Posterior vena cava (tissue), 2 donors: ENCODE results near the gene OTUB1. TPM values are rescaled to one million over a fixed set of nuclear protein-coding genes. Genes with fewer than 3 reads are reported as not detected.

ENCODE experiments used
- DNase-seq: peaks from one replicate; pipeline ENCODE4 v3.0.0-alpha.2; 2020; ENCODE audit warnings: low spot score
- intact Hi-C, 2 donors: fragments of 100-400 bp; cut with DNase I; formaldehyde crosslinking; loops; one replicate each; pipeline versions ENCODE4 v1.14.1 to v1.14.2; 2022 to 2023
- total RNA-seq, 2 donors: library from RNA; stranded (reverse); fragmentation: NEBNext Ultra II Directional; extraction: Animal tissue kit (Norgen Biotek cat#: 25700); gene quantifications; one replicate each; pipeline ENCODE4 v1.2.1, GENCODE V29; 2021
- donor health status: DM: yes; HTN: yes; CAD: no.
- donor health status: DM: yes; HTN: yes; CAD: no.

OTUB1 gene
- total RNA-seq, 2 donors from 2014 or later: 37.7 to 41.3 TPM

DNA sequence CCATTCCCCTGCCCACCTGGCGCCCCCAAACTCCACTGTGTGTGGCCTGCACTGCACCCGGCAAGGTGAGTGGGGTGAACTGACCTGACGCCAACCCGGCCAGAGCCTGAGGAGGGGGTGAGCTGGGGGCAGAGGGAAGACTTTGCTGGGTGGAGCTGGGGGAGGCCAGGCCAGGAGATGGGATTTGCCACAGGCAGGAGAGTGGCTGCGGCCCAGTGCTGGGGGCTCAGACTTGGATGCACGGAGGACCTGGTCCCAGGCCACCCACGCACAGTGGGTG is 31.6 kb downstream of the OTUB1 start:
- no peak for DNase-seq
- intact Hi-C loops: loop anchor here in 1 of 2 donors (5.0 kb wide), 1 partner anchor 1996 kb away; no protein-coding TSS in a partner anchor

DNA sequence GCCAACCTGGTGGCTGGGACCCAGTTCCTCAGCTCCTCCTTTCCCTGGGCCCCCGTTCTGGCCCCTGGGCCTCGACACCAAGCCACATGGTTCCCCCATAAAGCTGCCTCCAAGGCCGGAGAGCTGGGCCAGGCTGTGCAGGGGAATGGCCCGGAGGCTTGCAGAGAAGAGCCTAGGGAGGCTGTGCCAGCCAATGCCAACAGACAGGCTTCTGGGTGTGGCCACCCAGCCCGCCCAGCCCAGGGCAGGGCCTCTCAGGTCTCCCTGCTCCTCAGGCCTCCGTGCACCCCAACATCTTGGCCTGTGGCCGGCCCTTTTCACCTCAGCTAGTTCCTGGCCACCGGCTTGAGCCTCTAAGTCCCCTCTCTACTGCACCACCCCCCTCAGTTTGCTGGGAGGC is 32.1 kb downstream of the OTUB1 start:
- intact Hi-C loops: loop anchor here in 1 of 2 donors (5.0 kb wide), 1 partner anchor 1996 kb away; no protein-coding TSS in a partner anchor
- no peak for DNase-seq

DNA sequence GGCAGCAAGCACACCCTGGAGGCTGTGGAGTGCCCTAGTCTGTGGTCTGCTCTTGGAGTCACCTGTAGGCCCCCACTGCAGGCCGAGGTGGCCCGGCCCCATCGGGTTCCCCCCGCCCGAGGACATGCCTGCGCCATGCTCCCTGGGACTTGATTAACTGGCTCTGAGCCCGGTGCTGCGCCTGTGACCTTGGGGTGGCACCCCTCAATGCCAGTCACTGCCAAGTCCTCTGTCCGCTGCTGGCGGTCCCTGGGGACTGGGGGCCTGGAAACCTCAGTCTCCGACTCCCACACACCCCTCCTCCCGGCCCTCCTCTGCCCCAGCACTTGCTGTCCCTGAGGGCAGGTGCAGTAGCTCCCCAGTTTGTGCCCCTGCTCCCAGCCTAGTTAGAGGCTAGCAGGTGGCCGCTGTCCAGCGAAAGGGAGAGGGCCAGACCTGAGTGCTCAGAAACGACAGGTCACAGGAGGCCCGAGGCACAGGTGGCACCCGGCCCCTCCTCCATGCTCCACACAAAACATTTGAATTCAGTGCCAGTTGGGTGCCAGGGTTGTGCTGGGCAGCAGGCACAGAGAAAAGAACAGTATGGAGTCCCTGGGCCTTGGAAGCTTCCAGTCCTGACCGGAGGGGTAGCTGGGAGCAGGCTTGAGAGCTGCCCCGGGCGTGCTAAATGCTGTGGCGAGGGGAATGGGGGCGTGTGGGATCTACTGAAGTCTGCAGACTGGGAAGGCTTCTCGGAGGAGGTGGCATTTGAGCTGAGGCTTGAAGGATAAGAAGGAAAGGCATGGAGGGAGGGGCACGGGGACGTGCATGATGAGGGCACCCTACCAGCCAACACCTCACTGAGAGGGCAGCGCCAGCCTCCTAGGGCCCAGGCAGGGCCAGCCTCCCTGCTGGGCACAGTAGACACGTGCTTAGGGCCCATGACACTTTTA is 33.1 kb downstream of the OTUB1 start:
- intact Hi-C loops: loop anchor here in 1 of 2 donors (5.0 kb wide), 1 partner anchor 1997 kb away; no protein-coding TSS in a partner anchor
- no peak for DNase-seq

DNA sequence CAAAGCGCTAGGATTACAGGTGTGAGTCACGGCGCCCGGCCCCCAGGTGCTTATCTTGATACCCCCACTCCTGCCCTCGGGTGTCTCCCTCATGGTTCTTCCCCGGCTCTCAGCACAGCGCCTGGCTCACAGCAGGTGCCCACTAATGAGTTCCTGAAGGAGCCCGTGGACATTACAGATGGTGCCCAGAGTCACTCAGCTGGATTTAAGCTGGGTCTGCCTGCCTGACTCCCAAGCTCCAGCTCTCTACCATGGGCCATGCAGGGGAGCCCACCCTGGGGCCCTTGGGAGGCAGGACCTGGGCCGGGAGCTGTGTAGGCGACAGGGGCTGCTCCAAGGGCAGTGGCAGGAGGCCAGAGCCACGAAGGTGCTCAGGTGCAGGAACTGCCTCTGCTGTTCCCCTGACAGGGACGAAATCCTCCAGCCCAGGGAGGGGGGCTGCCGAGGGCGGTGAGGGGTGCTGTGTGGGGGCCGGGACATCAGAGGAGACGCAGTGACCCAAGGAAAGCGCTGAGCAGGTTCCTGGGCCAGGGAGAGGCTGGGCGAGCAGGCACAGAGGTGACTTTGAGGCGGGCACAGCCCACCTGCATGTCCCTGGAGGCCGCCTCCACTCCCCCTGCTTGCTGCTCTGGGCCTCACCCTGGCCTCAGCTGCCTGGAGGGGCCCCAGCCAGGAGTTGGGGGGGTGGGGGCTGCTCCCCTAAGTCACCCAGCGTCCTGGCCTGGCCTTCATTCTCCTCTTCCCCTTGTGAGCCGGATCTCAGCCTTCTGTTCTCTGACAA is 34.9 kb downstream of the OTUB1 start:
- intact Hi-C loops: no loop called here
- no peak for DNase-seq

DNA sequence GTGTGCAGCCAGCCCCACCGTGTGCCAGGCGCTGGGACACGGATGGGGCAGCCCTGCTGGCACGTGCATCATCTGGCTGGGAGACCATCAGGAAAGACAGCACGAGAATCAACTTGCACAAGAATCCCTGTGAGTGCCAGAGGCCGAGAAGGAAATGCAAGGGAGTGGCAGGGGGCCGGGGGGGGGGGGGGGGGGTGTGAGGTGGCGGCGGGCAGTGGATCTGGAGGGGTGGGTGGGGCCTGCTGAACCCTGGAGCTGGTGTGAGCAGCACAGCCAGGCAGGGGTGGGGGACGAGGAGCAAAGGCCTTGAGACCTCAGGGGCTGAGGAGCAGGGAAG is 35.5 kb downstream of the OTUB1 start:
- intact Hi-C loops: no loop called here
- no peak for DNase-seq

DNA sequence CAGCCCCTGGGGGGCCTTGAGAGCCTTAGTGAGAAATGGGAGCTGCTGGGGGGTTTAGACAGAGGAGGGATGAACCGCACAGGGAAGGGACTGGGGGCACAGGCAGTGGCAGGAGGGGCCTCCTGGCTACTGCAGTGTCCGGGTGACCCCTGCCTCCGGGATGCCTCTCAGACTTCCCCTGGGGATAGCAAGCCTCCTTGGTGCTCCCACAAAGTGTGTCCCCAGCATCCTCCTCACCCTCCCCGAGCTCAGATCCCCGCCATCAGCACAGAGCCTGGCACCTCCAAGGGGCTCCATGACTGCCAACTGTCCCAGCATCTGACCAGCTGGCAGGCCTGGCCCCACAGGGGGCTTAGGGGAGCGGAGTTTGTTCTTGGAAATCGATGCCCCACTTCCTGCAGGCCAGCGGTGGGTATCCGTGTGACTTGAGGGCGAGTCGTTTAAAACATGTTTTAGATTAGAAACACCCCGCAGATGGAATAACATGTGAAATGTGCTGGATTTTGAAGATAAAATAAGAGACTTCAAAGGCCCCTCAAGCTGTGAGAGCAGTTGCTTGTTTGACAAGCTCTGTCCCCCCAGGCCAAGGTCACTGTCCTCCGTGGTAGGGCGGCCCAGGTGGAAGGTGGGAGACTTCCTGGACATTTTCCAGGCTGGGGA is 36.0 kb downstream of the OTUB1 start:
- DNase-seq: no peak
- intact Hi-C loops: no loop called here

DNA sequence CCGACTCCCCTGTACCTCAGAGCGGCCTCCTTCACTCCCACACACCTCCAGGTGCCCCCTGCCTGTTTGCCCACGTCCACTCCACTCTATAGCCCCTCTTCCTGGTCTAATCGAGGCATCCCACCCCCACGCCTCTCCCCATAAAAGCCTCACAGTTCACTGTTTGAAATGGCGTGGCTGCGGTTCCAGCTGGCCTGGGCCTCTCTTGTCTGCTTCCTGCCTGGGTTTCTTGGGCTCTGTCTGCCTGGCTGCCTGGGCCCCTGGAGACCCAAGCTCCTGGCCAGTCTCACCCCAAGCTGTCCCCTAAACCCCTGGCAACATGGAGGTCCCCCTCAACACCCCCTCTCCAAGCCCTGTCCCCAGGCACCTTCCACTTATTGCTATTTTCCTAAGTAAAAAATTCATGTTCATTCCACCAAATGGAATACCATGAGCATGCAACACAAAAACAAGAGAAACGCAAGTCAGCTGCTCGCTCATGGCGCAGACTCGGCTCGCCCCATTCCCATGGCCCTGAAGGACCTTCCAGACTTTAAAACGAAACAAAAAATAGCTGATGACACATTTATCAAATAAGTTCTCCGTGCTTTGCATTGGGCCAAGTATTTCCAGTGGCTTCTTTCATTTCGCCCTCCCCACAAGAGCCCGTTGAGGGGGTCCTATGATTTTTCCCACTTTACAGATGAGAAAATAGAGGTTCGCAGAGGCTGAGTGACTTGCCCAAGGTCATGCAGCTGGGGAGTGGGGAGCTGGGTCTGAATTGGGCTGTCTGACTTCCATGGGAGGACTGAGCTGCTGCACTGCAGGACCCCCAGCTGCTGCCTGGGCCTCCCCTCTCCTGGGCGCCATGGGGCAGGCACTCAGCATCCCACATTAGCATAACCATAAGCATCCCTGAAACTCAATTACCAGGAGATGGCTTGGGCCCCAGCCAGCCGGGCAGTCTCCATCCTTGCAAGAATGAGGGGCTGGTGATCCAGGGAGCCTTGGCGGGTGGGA is 37.8 kb downstream of the OTUB1 start:
- DNase-seq: no peak
- intact Hi-C loops: no loop called here

DNA sequence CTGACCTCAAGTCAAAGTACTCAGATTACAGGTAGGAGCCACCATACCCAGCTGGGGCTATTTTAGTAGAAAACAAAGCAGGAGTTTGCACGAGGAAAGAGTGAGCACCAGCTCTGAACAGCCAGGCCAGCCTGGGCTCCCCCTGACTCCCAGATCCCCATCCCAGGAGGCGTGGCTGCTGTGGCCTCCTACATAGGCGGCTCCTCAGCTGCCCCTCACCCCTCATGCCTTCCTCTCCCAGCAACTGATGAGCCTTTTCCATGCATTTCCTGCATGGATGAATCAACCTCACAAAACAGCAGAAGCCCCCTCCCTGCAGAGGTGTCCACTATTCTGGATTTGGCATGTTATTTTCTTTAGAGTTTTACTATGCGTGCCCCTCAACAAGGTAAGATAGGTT is 39.0 kb downstream of the OTUB1 start:
- no peak for DNase-seq
- intact Hi-C loops: no loop called here

DNA sequence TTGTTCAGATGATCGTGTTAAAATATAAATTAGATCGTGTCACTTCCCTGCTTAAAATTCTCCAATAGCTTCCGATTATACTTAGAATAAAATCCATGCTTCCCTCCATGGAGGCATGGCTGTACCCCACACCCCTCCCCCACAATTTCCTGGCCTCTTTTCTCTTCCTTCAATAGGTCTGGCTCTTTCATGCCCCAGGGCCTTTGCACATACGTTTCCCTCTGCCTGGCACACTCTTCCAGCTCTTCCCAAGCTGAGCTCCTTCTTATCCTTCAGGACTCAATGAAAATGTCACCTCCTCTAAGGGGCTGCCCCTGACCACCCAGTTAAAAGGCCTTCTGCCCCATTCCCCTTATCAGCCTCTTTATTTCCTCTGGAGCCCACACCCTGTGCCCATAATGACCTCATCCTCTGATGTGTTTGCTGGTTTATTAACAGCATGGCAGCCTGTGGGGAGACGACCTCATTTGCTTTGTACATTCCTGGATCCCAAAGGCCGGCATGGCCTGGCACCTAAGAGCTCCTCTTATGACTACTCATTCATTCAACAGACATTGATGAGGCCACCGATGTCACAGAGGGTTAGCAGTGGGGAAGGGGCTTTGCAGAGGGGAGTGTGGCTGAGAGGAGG is 40.5 kb downstream of the OTUB1 start:
- intact Hi-C loops: no loop called here

DNA sequence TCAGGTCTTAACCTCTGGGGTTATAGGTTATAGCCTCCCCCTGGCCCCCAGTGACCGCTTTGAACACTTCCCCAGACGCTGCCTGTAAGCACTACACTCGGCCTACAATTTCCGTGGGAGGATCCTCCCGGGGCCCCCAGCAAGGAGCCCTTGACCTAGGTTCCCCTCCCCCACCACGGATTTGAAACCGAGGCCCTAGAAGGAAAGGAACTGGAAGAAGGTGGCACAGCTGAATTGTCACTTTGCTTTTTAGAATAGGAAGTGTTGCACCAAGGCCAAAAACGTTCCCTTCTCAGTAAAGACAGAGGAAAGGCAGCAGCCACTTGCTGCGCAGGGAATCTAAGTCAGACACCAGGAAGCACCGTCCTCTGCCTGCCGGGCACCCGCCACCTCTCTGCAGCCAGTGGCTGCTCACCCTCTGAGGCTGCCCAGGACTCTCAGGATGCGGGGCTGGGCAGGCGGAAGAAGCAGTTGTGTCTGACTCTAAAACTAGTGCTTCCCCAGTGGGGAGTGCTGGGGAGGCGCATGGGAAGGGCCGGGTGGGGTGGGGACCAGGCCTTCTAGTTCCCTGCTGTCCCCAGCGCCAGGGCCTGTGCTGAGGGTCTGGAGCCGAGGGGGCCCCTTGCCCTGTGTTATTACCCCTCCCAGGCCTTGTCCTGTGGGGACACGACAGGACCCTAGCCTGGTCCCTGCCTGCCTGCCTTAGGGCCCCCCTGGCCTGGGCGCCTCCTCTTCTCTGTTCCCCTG is 41.6 kb downstream of the OTUB1 start:
- intact Hi-C loops: no loop called here
- no peak for DNase-seq

More for the DNA sequence above, 40.5 kb downstream of the OTUB1 start:
- no peak for DNase-seq

DNA sequence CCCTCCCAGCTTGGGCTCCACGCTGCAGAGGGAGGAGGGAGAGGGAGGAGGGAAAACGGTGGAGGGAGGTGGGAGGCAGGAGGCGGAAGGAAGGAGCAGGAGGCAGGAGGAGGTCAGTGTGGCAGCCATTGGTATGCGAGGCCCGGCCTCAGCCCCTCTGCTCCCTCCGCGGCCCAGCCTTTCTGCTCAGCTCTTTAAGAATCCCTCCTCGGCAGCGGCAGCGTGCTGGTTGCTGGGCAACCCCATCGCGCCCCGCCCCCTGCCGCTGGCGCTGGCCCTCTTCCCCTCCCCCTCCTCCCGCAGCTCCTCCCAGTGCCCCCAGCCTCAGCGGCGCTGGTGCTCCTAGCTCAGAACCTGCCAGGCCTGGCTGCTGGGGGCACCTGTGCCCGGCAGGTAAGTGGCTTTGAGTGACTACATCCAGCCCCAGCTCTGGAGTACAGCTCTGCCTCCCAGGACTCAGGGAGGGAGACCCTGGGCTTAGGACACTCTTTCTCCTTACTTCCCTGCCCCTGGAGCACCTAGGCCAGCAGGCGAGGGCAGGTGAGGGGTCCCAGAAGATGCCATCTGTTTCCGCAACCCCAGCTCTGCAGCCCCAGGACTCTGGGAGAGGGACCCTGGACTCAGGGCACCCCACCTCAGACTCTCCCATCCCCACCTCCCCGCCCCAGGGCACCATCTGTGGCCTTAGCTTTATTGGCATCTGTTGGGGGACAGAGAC is 42.3 kb downstream of the OTUB1 start:
- DNase-seq: no peak
- intact Hi-C loops: no loop called here

DNA sequence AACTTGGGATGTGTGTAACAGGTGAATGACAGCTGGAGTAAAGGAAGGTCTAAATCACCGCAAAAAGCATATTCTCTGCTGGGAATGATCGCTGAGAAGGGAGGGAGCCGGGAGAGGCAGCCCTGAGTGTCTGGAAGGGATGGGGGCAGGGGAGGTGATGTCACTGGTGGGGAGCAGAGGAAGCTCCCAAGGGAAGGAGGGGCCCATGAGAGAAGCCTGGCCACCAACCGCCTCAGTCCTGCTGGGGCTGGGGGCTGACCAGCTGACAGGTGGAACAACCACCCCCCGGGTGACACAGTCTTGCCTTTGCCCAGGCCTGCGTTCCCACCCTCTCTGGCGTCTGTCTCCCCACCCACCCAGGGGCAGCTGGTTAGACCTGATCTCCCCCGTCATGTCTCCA is 43.5 kb downstream of the OTUB1 start:
- intact Hi-C loops: no loop called here

DNA sequence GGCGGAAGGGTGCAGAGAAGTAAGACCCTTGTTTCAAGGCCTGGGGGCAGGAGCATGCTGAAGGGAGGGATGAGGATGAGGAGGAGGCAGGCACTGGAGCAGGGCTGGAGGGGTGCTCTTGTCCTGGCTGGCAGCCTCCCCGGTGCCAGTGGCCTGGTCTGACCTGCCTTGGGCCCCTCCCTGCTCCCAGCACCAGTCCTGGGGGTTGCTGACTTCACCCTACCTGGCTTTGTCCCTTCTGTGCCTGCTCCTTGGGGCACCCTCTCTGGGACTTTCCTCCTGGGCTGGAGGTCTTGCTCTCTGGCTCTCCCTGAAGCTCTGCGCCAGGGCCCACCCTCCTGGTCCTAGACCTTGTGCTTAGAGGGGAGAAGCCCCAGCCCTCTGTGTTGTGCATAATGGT is 44.8 kb downstream of the OTUB1 start:
- intact Hi-C loops: no loop called here

More for the DNA sequence above, 43.5 kb downstream of the OTUB1 start:
- no peak for DNase-seq

DNA sequence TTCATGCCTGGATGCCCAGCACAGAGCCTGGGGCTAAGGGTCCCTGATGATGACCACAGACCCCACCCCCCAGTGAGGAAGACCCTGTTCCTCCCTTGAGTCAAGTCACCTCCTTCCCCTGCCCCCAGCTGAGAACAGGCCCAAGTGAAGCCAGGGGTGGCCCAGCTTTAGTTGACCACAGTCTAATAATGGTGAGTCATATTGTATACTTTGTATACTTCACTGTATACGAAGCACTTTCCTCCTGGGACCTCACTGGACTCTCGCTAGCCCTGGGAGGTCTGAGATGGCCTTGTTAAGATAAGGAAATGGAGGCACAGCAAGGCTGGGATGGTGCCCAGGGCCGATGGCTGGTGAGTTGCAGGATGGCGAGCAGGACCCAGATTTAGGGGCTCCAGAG is 45.8 kb downstream of the OTUB1 start:
- no peak for DNase-seq
- intact Hi-C loops: no loop called here

More for the DNA sequence above, 44.8 kb downstream of the OTUB1 start:
- DNase-seq: no peak

DNA sequence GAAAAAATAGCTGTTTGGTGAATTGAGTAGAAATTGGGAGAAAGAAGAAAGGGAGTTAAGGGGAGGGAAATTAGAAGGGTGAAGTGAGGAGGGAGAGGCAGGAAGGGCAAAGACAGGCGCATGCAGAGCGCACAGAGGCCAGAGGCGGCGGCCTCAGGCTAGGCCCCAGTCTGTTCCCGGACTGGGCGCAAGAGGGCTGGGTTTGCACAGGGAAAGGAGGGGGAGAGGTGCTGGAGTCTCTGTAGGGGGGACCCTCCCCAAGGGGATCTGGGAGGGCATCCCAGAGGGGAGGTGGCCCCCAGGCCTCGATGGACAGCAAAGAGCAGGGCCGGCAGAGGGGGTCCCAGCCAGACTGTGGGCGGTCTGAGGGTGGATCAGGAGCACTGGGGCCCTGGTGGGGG is 48.2 kb downstream of the OTUB1 start:
- intact Hi-C loops: no loop called here
- DNase-seq: no peak

DNA sequence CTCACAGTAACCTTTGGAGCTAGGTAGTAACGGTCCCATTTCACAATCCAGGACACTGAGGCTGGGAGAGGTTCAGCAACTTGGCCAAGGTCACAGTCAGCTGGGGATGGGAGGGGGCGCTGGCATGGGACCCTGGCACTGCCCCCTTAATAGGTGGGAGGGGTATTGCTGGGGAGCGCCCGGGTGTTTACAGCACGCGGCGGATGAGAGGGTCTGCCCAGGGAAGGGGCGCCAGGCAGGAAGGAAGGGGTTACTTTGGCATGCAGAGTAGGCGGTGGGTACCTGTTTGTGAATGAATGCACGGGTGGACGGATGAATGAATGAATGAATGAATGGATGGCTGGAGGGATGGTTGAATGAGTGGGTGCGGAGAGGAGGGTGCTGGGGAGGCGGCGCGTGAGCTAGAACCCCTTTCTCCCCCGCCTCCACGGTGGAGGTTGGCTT is 48.9 kb downstream of the OTUB1 start:
- no peak for DNase-seq
- intact Hi-C loops: no loop called here

DNA sequence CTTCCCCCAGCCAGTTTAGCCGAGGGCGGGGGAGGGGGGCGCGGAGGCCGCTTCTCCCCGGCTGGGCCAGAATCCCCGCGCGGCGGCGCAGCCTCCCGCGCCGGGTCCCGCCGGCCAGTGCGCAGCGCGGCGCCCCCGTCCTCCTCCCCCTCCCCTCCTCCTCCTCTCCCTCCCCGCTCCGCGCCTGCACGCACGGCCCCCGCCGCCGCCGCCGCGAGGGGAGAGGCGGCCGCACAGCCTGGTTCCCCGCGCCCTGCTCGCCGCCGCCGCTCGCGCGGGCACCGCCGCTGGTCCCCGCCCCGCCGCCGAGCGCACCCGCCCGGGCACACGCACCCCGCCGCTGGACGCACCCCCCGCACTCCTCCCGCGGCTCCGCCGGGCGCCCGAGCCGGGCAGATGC is 49.3 kb downstream of the OTUB1 start, which contains the start of gene FLRT1:
FLRT1 (plus strand) TSS at position 356 of the 400 bp plus-strand sequence. CDS start 80,337 bp downstream, outside the sequence.
- intact Hi-C loops: no loop called here
- DNase-seq: no peak
